Stimulated activated CD8-positive, alpha-beta memory T cell treated with anti-CD3 and anti-CD28 coated beads, Interleukin-7, amount 100 ng/mL, for 24 hours (primary cell): ENCODE results near the gene KCNG3.
"Not testable (repeated sequence)": the region's sequence is repeated elsewhere in the genome, so short reads cannot be mapped to it uniquely, and the experiment has no call there.

Source experiments
- DNase-seq: peaks from one replicate; pipeline ENCODE4 v3.0.0-alpha.2; 2020; ENCODE audit warnings: low read depth

KCNG3 gene

GRCh38 chr2:42429352-42429751 lies 64.4 kb downstream of the KCNG3 start:
- no peak for DNase-seq

- no peak for DNase-seq
Measured at GRCh38 chr2:42425697-42426096, 68.1 kb downstream of the KCNG3 start.

DNA sequence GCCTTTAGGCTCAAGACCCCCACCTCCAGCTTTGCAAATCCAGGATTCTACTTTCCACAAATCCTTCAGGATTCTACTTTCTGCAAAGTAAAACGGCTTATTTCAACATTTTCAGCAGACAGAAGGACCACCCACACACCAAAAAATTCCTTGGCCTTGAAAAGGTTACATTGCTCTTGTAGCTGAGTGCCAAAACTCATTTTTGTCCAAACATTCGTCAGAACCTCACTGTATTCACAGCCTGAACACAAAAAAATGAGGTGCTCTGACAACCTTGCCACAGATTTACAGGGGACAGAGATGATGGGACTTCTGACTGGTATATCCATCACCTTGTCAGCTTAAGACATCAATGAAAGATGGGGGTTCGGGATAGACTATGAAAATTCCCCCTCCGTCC lies 69.7 kb downstream of the KCNG3 start:
- no peak for DNase-seq

DNA sequence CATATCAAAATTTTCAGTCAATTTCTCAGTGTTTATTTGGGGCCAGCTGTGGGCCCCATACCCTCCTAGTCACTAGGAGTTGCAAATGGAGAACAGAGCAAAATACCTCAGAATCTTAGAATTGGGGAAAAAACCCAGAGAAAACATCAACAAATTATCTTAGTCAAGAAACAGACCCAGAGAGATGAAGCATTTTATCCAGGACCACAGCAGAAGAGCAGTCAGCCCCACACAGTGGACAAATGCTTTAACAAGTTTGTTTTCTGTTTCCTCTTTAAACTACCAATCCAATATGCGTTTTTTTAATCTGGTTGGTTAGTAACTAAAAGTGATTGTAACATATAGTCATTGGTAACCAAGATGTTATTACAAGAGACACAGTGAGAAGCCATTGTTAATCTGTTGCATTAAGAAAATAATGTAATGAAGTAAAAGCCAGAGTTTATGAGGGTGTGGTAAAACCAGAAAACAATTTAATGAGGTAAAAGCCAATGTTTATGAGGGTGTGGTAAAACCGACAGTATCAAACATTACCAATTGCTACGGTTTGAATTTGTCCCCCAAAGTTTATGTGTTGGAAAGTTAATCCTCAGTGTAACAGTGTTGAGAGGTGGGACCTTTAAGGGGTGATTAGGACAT lies 72.1 kb downstream of the KCNG3 start:
- DNase-seq: no peak

DNA sequence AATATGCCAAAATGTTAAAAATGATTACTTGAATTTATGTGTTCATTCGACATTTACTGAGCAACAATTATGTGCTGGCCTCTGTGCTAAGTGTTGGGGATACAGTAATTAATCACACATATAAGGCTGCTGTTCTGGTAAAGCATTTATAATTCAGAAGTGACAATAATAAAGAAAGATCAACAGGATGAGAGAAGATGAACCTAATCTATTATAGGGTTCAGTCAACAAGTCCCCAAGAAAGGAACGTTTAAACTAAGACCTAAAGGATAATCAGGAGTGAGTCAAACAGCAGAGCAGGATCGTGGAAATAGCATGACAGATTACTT lies 72.7 kb downstream of the KCNG3 start:
- no peak for DNase-seq

GRCh38 chr2:42414648-42415047 lies 79.1 kb downstream of the KCNG3 start:
- DNase-seq: no peak

DNA sequence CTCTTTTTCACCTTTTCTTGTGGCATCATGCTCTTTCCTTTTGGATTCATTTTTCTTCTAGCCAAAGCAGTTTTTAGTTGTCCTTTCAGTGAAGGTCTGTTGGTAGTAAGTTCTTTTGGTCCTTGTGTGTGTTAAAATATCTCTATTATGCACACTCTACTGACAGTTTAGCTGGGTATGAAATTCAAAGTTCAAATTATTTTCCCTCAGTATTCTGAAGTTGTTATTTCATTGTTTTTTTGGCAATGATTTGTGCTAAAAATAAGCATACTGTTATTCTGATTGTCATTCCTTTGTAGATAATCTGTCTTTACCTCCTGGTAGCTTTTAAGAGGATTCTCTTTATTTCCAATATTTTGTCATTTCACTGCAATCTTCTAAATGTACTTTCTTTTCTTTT lies 79.6 kb downstream of the KCNG3 start:
- DNase-seq: no peak

- DNase-seq: no peak
Measured at GRCh38 chr2:42410742-42411514, 82.9 kb downstream of the KCNG3 start.

GRCh38 chr2:42408009-42408408 lies 85.8 kb downstream of the KCNG3 start:
- DNase-seq: no peak

- no peak for DNase-seq
Measured at GRCh38 chr2:42407476-42407875, 86.3 kb downstream of the KCNG3 start.

- DNase-seq: no peak
Measured at GRCh38 chr2:42404676-42405075, 89.1 kb downstream of the KCNG3 start.

GRCh38 chr2:42401773-42402172 lies 92.0 kb downstream of the KCNG3 start:
- DNase-seq: no peak

- DNase-seq: not testable (repeated sequence)
Measured at GRCh38 chr2:42398052-42398451, 95.7 kb downstream of the KCNG3 start.

DNA sequence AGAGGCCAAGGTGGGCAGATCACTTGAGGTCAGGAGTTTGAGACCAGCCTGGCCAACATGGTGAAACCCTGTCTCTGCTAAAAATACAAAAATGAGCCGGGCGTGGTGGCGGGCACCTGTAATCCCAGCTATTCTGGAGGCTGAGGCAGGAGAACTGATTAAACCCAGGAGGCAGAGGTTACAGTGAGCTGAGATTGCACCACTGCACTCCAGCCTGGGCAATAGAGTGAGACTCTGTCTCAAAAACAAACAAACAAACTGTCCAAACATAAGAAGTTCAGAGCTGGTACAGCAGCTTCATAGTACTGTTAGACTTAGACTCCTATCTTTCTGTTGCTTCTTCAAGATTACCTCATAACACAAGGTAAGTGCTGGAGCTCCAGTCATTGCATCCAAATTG lies 100.5 kb downstream of the KCNG3 start:
- not testable (repeated sequence) for DNase-seq

DNA sequence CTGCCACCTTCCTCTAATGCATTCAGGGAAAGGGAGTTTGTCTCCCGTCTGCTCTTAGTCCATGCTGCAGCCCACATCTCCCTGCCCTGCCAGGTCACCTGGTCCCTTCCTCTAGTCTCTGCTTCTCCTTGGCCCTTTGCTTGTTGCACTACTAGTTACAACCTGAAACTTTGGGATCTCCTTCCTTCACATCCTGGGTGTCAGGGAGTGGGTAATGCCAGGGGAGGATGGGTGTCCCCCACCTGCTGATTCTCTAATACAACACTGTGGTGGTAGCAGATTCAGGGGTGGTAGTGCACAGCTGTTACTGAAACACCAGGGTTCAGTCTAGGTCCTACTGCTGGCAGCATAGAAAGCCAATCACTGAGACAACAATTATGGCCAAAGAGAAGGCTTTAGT lies 101.6 kb downstream of the KCNG3 start:
- DNase-seq: no peak
